Nephron progenitor cell (in vitro differentiated cells): ENCODE measurements around the gene BTBD19.
"Not testable (repeated sequence)": the region's sequence is repeated elsewhere in the genome, so short reads cannot be mapped to it uniquely, and the experiment has no call there.

Experiments
- DNase-seq: peaks from one replicate; pipeline ENCODE4 v3.0.0; 2021
- H3K27ac Mint-ChIP-seq: 2 replicates; pipeline ENCODE4 v1.8.0; 2021; ENCODE audit warnings: mild to moderate bottlenecking, moderate library complexity, mixed read lengths
- H3K27me3 Mint-ChIP-seq: 2 replicates; pipeline ENCODE4 v1.8.0; 2021; ENCODE audit warnings: mild to moderate bottlenecking, low read depth, mixed read lengths; ENCODE audit not compliant: poor library complexity
- H3K36me3 Mint-ChIP-seq: 2 replicates; pipeline ENCODE4 v1.8.0; 2021; ENCODE audit warnings: low read depth, mixed read lengths
- H3K4me1 Mint-ChIP-seq: 2 replicates; pipeline ENCODE4 v1.8.0; 2021; ENCODE audit warnings: mixed read lengths
- H3K4me3 Mint-ChIP-seq: 2 replicates; pipeline ENCODE4 v1.8.0; 2021; ENCODE audit warnings: mild to moderate bottlenecking, moderate library complexity, mixed read lengths
- H3K9me3 Mint-ChIP-seq: 2 replicates; pipeline ENCODE4 v1.8.0; 2021; ENCODE audit warnings: mild to moderate bottlenecking, moderate library complexity, mixed read lengths
- TF ChIP-seq, protein P1 (sequence below): fragments of 200-600 bp; sonication (generic); IDR thresholded peaks from 2 replicates; pipeline ENCODE4 v1.5.0; 2021; ENCODE audit warnings: antibody characterized with exemption

Gene BTBD19

DNA sequence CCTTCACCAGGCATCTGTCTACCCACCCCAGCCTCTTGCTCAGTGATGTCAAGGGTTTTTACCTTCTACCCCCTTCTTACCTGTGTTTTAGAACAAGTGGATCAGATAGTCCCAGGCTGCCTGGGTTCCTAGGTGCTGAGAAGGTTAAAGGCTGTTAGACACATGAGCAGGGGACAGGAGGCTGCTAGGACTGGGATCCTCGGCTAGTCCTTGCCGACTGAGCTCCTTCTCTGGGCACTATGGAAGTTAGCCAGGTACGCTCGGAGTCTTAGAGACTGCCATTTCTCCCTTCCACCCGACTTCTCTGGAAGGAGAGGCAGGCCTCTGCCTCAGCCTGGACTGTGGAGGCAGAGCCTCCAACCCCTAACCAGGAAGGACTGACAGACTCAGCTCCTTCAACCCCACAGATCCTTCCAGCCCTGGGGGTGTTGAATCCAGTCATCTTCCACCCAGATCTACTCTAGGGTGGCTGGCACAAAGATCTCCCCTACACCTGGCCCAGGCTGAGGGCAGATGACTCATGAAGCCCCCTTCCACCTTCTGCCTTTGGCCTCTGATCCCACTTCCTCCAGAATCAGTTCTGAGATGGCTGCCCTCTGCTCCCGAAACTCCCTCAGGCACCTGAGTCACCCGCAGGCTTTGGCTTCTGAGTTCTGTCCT, 1.5 kb upstream of the BTBD19 start, which contains the start of gene DYNLT4:
DYNLT4 (minus strand) TSS at position 648 of the 660 bp plus-strand sequence. CDS start 683 bp downstream, outside the sequence.
- TF ChIP-seq, protein P1, sequence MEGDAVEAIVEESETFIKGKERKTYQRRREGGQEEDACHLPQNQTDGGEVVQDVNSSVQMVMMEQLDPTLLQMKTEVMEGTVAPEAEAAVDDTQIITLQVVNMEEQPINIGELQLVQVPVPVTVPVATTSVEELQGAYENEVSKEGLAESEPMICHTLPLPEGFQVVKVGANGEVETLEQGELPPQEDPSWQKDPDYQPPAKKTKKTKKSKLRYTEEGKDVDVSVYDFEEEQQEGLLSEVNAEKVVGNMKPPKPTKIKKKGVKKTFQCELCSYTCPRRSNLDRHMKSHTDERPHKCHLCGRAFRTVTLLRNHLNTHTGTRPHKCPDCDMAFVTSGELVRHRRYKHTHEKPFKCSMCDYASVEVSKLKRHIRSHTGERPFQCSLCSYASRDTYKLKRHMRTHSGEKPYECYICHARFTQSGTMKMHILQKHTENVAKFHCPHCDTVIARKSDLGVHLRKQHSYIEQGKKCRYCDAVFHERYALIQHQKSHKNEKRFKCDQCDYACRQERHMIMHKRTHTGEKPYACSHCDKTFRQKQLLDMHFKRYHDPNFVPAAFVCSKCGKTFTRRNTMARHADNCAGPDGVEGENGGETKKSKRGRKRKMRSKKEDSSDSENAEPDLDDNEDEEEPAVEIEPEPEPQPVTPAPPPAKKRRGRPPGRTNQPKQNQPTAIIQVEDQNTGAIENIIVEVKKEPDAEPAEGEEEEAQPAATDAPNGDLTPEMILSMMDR: no peak
- Mint-ChIP-seq H3K27me3 (no peaks in the 10 kb centered on the region), H3K36me3 (peaks cover 16% of the 10 kb centered on the region), H3K9me3 (no peaks in the 10 kb centered on the region), H3K4me1 (peaks cover 73% of the 10 kb centered on the region), H3K27ac (peak within 1 kb of the TSS; percentile 100), H3K4me3 (peak within 1 kb of the TSS; percentile 74)
- no peak for DNase-seq

DNA sequence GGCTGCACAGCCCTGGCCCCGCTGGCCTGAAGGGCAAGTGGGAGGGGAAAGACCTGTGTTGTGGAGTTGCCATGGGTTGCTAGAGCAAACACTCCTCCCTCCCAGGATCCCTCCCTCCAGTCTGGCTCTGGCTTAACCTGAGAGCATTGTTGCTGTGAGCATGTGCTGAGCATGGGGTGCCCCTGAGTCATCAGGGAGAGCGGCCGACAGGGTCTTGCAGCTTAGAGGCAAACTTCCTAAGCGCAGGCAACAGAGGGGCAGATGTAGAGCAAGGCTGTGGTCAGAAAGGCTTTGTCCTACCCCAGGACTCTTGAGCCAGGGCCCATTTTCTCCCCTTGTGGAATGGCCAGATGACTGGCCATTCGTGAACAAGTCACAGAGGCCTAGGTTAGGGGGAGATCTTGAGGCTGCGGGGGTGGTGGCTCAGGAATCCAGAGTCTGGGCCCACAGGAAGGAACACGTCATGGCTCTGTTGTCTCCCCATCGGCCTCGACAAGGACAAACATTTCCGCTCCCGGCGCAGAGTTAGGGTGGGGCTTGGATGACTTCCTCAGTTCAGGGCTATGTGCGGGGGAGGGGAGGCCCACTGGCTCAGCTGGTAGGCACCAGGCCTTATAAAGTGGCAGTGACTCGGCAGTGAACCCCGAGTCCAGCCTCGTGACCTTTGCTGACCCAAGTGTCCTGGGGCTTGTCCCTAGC, 810 bp upstream of the BTBD19 start:
- Mint-ChIP-seq H3K27me3 (no peaks in the 10 kb centered on the region), H3K4me1 (peaks cover 73% of the 10 kb centered on the region), H3K9me3 (no peaks in the 10 kb centered on the region), H3K27ac (peak overlapping the region; percentile 100), H3K4me3 (peak overlapping the region; percentile 47), H3K36me3 (peaks cover 16% of the 10 kb centered on the region)
- TF ChIP-seq, protein P1: no peak
- DNase-seq: peak; percentile 69

GRCh38 chr1:44808938-44809917, 905 bp downstream of the BTBD19 start:
- Mint-ChIP-seq H3K27ac (peak overlapping the region; percentile 100), H3K4me1 (peaks cover 73% of the 10 kb centered on the region), H3K4me3 (peak overlapping the region; percentile 74), H3K27me3 (no peaks in the 10 kb centered on the region), H3K36me3 (peaks cover 9% of the 10 kb centered on the region), H3K9me3 (no peaks in the 10 kb centered on the region)
- no peak for DNase-seq
- TF ChIP-seq, protein P1: no peak

GRCh38 chr1:44810101-44810761, 1.9 kb downstream of the BTBD19 start:
- H3K4me3 Mint-ChIP-seq: no peak overlapping the region
- no peak for DNase-seq
- no peak overlapping the region for H3K27ac Mint-ChIP-seq
- H3K27me3 Mint-ChIP-seq: no peaks in the 10 kb centered on the region
- TF ChIP-seq, protein P1: no peak
- H3K36me3 Mint-ChIP-seq: peaks cover 13% of the 10 kb centered on the region
- H3K4me1 Mint-ChIP-seq: peaks cover 76% of the 10 kb centered on the region
- no peaks in the 10 kb centered on the region for H3K9me3 Mint-ChIP-seq

DNA sequence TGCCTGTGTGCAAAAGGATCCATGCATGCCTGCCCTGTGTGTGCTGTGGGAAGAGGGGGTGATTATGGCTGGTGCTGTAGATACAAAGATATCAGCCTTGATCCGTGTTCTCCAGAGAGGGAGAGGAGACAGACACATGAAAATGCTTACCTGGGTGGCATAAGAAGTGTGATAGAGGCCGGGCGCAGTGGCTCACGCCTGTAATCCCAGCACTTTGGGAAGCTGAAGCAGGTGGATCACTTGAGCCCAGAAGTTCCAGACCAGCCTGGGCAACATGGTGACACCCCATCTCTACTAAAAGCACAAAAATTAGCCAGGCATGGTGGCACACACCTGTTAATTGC, 2.4 kb downstream of the BTBD19 start:
- DNase-seq, H3K27me3 Mint-ChIP-seq, H3K9me3 Mint-ChIP-seq: not testable (repeated sequence)
- H3K4me3 Mint-ChIP-seq: peak overlapping the region; percentile 8
- H3K4me1 Mint-ChIP-seq: peaks cover 76% of the 10 kb centered on the region
- H3K27ac Mint-ChIP-seq: peak overlapping the region; percentile 0
- H3K36me3 Mint-ChIP-seq: peaks cover 14% of the 10 kb centered on the region
